OCI-LY7 (cell line): ENCODE data around the gene TACC3. TPM values are rescaled to one million over a fixed set of nuclear protein-coding genes. Genes with fewer than 3 reads are reported as not detected.

ENCODE experiments used
- BruUV-seq: library from RNA; stranded (reverse); fragments of 400-500 nt; replicated peaks from 2 replicates; lab custom pipeline; 2021; lab: Mats Ljungman, UMichigan
- CTCF ChIA-PET: fragments of 300-600 bp; sonication (Branson Sonifier 250); formaldehyde crosslinking; loops from one replicate; lab custom pipeline; 2022; ENCODE audit warnings: antibody characterized with exemption; ENCODE audit not compliant: unreplicated experiment; lab: Charles Lee
- POLR2A ChIA-PET: fragments of 300-600 bp; sonication (Branson Sonifier 250); formaldehyde crosslinking; loops from one replicate; lab custom pipeline; 2022; ENCODE audit warnings: antibody characterized with exemption; lab: Charles Lee
- DNase-seq: peaks from one replicate; pipeline ENCODE4 v3.0.0-alpha.2; 2015; ENCODE audit warnings: low spot score
- H2AFZ ChIP-seq: fragments of 200-600 bp; sonication (generic), shearing (Covaris generic); 2 replicates; pipeline ENCODE4 v1.6.1; 2014; ENCODE audit warnings: mild to moderate bottlenecking, antibody characterized with exemption, low read length, moderate library complexity
- H3K27ac ChIP-seq: fragments of 200-600 bp; sonication (generic); 2 replicates; pipeline ENCODE4 v1.5.1; 2014; ENCODE audit warnings: mixed run types, low read depth, mild to moderate bottlenecking, moderate library complexity, low read length, inconsistent platforms; ENCODE audit not compliant: poor library complexity, severe bottlenecking
- H3K36me3 ChIP-seq: fragments of 200-600 bp; sonication (generic); 2 replicates; pipeline ENCODE4 v1.6.1; 2014; ENCODE audit warnings: mild to moderate bottlenecking, antibody characterized with exemption, low read length, moderate library complexity, mixed read lengths; ENCODE audit not compliant: insufficient read depth
- H3K4me1 ChIP-seq: fragments of 200-600 bp; sonication (generic); 2 replicates; pipeline ENCODE4 v1.5.1; 2014; ENCODE audit warnings: mild to moderate bottlenecking, low read length; ENCODE audit not compliant: insufficient read depth, poor library complexity, severe bottlenecking
- H3K4me2 ChIP-seq: fragments of 200-600 bp; sonication (generic); 2 replicates; pipeline ENCODE4 v1.6.1; 2014; ENCODE audit warnings: mild to moderate bottlenecking, low read length
- H3K4me3 ChIP-seq: fragments of 200-600 bp; sonication (generic); 2 replicates; pipeline ENCODE4 v1.5.1; 2014; ENCODE audit warnings: mild to moderate bottlenecking, low read depth, low read length; ENCODE audit not compliant: poor library complexity, severe bottlenecking
- H3K79me2 ChIP-seq: fragments of 200-600 bp; sonication (generic); 2 replicates; pipeline ENCODE4 v1.6.1; 2016; ENCODE audit warnings: low read depth, mild to moderate bottlenecking, low read length, moderate library complexity, mixed read lengths; ENCODE audit not compliant: insufficient read depth
- H3K9me2 ChIP-seq: fragments of 200-600 bp; sonication (generic); 2 replicates; pipeline ENCODE4 v1.6.1; 2016; ENCODE audit warnings: mild to moderate bottlenecking, low read length, mixed read lengths; ENCODE audit not compliant: insufficient read depth
- H3K9me3 ChIP-seq: fragments of 200-600 bp; sonication (generic); 2 replicates; pipeline ENCODE4 v1.6.1; 2014; ENCODE audit warnings: mild to moderate bottlenecking, mixed run types, low read length, mixed read lengths
- H4K20me1 ChIP-seq: fragments of 200-600 bp; sonication (generic); 2 replicates; pipeline ENCODE4 v1.6.1; 2014; ENCODE audit warnings: mild to moderate bottlenecking, antibody characterized with exemption, low read length, moderate library complexity, mixed read lengths; ENCODE audit not compliant: insufficient read depth
- CTCF ChIP-seq: fragments of 200-600 bp; sonication (generic); conservative IDR thresholded peaks from 2 replicates; pipeline ENCODE4 v1.5.1; 2014; ENCODE audit warnings: mild to moderate bottlenecking, antibody characterized with exemption, low read length, moderate library complexity, mixed read lengths
- EZH2phosphoT487 ChIP-seq: fragments of 200-600 bp; sonication (generic); IDR thresholded peaks from 2 replicates; pipeline ENCODE4 v1.6.1; 2018; ENCODE audit warnings: low read depth, borderline replicate concordance, mild to moderate bottlenecking, mixed run types, antibody characterized with exemption, low read length, moderate library complexity, mixed read lengths
- intact Hi-C: fragments of 100-400 bp; cut with micrococcal nuclease; formaldehyde crosslinking; loops from one replicate; pipeline ENCODE4 v1.10.0; 2022; ENCODE audit not compliant: unreplicated experiment
- total RNA-seq, 2 experiments: library from RNA; depleted of rRNA in 1 of 2; stranded (reverse); fragments of >200 nt in 1 of 2; shearing (Covaris generic) in 1 of 2; gene quantifications; 2 replicates each; pipeline ENCODE4 v1.2.3, GENCODE V29; 2014 to 2022

The TACC3 gene
- total RNA-seq, 2 experiments from 2014 or later: 100 to 257 TPM

DNA sequence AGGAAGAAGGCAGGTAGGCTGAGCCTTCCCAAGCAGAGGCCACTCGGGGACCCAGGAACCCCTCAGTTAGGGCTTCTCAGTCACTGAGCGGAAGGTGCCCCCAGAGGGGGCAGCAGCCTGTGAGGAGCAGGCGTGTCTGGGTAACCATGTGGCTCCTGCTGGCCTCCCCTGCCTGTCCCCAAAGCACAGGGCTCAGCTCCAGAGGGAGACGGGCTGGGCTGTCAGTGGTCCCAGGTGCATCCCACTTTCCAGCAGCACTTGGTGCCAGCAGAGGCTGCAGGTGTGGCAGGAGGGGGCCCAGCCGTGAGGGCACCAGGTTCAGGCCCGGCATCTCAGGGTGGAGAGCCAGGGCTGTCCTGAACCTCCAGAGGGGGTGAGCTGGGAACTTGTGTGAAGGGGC is 22.7 kb downstream of the TACC3 start:
- Histone ChIP-seq H3K27ac (no peak overlapping the region), H3K4me2 (no peak overlapping the region), H3K36me3 (peaks cover 70% of the 10 kb centered on the region), H4K20me1 (no peaks in the 10 kb centered on the region), H3K4me3 (no peak overlapping the region), H2AFZ (no peak overlapping the region), H3K79me2 (no peaks in the 10 kb centered on the region), H3K9me3 (no peaks in the 10 kb centered on the region), H3K4me1 (no peaks in the 10 kb centered on the region), H3K9me2 (no peaks in the 10 kb centered on the region)
- DNase-seq: no peak
- TF ChIP-seq CTCF (no peak), EZH2phosphoT487 (no peak)
- no TSS peak for BruUV-seq
- CTCF ChIA-PET: no interaction called here
- POLR2A ChIA-PET: no interaction called here
- intact Hi-C loops: no loop called here

- no peak for TF ChIP-seq CTCF
- no peak for TF ChIP-seq EZH2phosphoT487
- intact Hi-C loops: no loop called here
- Histone ChIP-seq H2AFZ (no peak overlapping the region), H3K9me2 (no peaks in the 10 kb centered on the region), H3K4me3 (no peak overlapping the region), H3K36me3 (peaks cover 64% of the 10 kb centered on the region), H3K79me2 (no peaks in the 10 kb centered on the region), H3K4me2 (no peak overlapping the region), H4K20me1 (no peaks in the 10 kb centered on the region), H3K27ac (no peak overlapping the region), H3K9me3 (no peaks in the 10 kb centered on the region), H3K4me1 (no peaks in the 10 kb centered on the region)
- ChIA-PET POLR2A (no interaction called here), CTCF (no interaction called here)
- TSS peak; percentile 50 for BruUV-seq
- no peak for DNase-seq
These were observed 23.2 kb downstream of the TACC3 start for GRCh38 chr4:1744552-1744951.

- no peak overlapping the region for H3K4me2 ChIP-seq
- H3K79me2 ChIP-seq: no peaks in the 10 kb centered on the region
- no peak overlapping the region for H2AFZ ChIP-seq
- no peaks in the 10 kb centered on the region for H3K9me3 ChIP-seq
- H3K9me2 ChIP-seq: no peaks in the 10 kb centered on the region
- no peaks in the 10 kb centered on the region for H4K20me1 ChIP-seq
- no peaks in the 10 kb centered on the region for H3K4me1 ChIP-seq
- no peak overlapping the region for H3K4me3 ChIP-seq
- intact Hi-C loops: loop anchor here (5.0 kb wide), 2 partner anchors 152 to 442 kb away; no protein-coding TSS in a partner anchor
- TF ChIP-seq EZH2phosphoT487: no peak
- TF ChIP-seq CTCF: no peak
- no peak overlapping the region for H3K27ac ChIP-seq
- CTCF ChIA-PET: no interaction called here
- BruUV-seq: no TSS peak
- no peak for DNase-seq
- peaks cover 58% of the 10 kb centered on the region for H3K36me3 ChIP-seq
- POLR2A ChIA-PET: no interaction called here
These were observed 23.8 kb downstream of the TACC3 start for GRCh38 chr4:1745165-1745564.
